SJSA1 (cell line): ENCODE results near the gene PTPRM. TPM values are rescaled to one million over a fixed set of nuclear protein-coding genes. Genes with fewer than 3 reads are reported as not detected.

Experiments
- DNase-seq, 2 experiments: peaks; one replicate each; pipeline ENCODE4 v3.0.0-alpha.2; 2015 to 2020; ENCODE audit warnings: low spot score in 2 of 2, low read depth in 1 of 2
- H3K27ac ChIP-seq: fragments of 250-450 bp; sonication (Bioruptor Pico); 2 replicates; pipeline ENCODE4 v1.5.1; 2020; ENCODE audit warnings: mild to moderate bottlenecking, moderate library complexity
- H3K27me3 ChIP-seq: fragments of 250-450 bp; sonication (Bioruptor Pico); replicated peaks from 2 replicates; pipeline ENCODE4 v1.5.1; 2020; ENCODE audit warnings: mild to moderate bottlenecking, moderate library complexity
- H3K36me3 ChIP-seq: fragments of 250-450 bp; sonication (Bioruptor Pico); 2 replicates; pipeline ENCODE4 v1.5.1; 2020; ENCODE audit warnings: mild to moderate bottlenecking
- H3K4me1 ChIP-seq: fragments of 250-450 bp; sonication (Bioruptor Pico); replicated peaks from 2 replicates; pipeline ENCODE4 v1.6.1; 2021; ENCODE audit warnings: mild to moderate bottlenecking
- H3K4me3 ChIP-seq: fragments of 250-450 bp; sonication (Bioruptor Pico); 2 replicates; pipeline ENCODE4 v1.5.1; 2020; ENCODE audit warnings: mild to moderate bottlenecking
- H3K9me3 ChIP-seq: fragments of 250-450 bp; sonication (Bioruptor Pico); replicated peaks from 2 replicates; pipeline ENCODE4 v1.5.1; 2020; ENCODE audit warnings: mild to moderate bottlenecking
- total RNA-seq: library from RNA; depleted of rRNA; stranded (reverse); fragments of >200 nt; shearing (Covaris generic); gene quantifications from 2 replicates; pipeline ENCODE4 v1.2.3, GENCODE V29; 2014

PTPRM gene
- total RNA-seq, 1 experiment from 2014 or later = 68.3 TPM

DNA sequence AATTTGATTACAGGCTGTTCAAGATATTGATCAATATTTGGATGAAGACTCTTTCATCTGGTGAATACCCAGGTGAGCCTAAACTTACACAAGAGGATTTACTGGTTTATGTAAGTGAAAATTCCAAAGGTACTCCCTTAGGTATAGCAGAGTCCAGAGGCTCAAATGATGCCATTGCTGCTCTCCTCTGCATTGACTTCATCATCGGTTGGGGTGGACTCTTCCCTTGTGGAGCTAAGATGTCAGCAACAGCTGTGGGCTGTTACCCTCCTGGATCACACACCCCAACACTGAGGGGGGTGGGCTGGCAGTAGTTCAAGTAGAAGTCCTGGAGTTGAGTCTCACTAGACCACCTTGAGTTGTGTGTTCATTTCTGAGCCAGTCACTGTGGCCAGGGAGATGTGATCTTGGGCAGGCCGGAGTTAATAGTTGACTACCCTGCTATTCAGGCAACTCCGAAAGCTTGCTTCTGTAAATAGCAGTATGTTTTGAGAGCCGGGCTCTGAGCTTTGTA is 236.9 kb downstream of the PTPRM start:
- no peak overlapping the region for H3K27ac ChIP-seq
- no peaks in the 10 kb centered on the region for H3K27me3 ChIP-seq
- H3K4me1 ChIP-seq = peaks cover 4% of the 10 kb centered on the region; the same call in 1 of the 2 replicates
- no peak for DNase-seq
- no peak overlapping the region for H3K4me3 ChIP-seq
- no peaks in the 10 kb centered on the region for H3K36me3 ChIP-seq
- no peaks in the 10 kb centered on the region for H3K9me3 ChIP-seq

DNA sequence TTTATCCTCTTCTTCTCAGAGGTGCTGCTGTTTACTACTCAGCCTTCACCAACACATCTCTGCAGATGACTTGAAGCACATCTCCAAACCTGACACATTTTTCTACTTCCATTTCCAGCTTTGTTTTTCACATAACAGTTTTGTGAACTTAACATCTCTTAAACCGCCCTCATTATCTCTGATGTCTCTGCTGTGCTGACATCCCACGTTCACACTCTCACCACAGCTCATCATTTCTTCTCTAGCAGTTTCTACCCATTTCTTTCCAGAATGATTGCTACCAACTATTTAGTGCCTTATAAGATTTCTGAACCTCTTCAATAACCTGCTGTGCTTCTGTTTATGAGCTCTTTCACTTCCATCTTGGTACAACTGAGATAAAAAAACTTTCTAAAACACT is 238.0 kb downstream of the PTPRM start:
- no peaks in the 10 kb centered on the region for H3K36me3 ChIP-seq
- no peak overlapping the region for H3K27ac ChIP-seq
- DNase-seq = no peak
- no peaks in the 10 kb centered on the region for H3K27me3 ChIP-seq
- no peak overlapping the region for H3K4me3 ChIP-seq
- peaks cover 4% of the 10 kb centered on the region; the same call in 1 of the 2 replicates for H3K4me1 ChIP-seq
- no peaks in the 10 kb centered on the region for H3K9me3 ChIP-seq

DNA sequence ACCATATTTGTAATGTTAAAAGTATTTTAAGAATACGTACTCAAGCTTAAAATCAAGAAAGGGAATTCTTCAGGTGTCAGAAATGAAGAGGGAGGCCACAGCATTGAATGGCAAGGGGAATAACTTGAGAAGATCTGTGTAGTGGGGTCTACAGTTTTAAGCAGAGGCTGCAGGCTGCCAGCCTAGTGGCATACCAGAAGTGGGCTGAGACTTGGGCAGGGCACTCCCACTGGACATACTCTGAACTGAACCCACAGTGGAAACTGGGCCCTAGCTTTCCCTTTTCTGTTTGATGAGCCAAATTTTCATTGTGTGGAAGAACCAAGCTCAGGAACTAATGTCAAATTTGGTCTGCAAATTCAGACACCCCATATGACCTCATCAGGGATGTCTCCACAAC is 238.8 kb downstream of the PTPRM start:
- Histone ChIP-seq H3K4me1 (peaks cover 4% of the 10 kb centered on the region; the same call in 1 of the 2 replicates), H3K27ac (no peak overlapping the region), H3K9me3 (no peaks in the 10 kb centered on the region), H3K36me3 (no peaks in the 10 kb centered on the region), H3K27me3 (no peaks in the 10 kb centered on the region), H3K4me3 (no peak overlapping the region)
- DNase-seq = no peak

DNA sequence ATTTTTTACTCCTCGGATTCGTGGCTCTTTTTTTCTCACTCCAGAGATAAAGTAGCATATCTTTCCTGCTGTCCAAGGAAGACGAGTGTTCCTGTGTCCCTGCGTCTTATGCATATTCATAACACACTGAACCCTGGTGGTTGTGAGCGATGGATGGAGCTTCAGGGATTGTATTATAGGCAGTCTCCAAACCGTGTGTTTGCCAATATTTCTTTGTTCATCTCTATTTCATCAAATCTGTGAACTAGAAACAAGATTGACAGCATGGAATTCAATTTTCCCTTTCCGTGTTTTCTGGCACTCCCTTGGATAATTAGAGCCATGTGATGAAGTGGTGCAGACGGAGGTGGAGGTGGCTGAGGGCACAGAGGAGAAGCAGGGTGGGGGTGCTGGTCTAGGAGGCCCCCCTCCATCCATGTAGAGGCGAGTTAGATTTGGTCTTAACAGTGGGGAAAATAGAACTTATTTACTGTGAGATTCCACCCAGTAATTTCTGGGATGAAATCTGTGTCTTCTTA is 240.9 kb downstream of the PTPRM start:
- Histone ChIP-seq H3K9me3 (0 out of 2 replicates have a peak, but pooled peaks cover 1% of the 10 kb centered on the region), H3K36me3 (no peaks in the 10 kb centered on the region), H3K4me1 (peaks cover 19% of the 10 kb centered on the region), H3K4me3 (no peak overlapping the region), H3K27me3 (no peaks in the 10 kb centered on the region), H3K27ac (no peak overlapping the region)
- no peak for DNase-seq

DNA sequence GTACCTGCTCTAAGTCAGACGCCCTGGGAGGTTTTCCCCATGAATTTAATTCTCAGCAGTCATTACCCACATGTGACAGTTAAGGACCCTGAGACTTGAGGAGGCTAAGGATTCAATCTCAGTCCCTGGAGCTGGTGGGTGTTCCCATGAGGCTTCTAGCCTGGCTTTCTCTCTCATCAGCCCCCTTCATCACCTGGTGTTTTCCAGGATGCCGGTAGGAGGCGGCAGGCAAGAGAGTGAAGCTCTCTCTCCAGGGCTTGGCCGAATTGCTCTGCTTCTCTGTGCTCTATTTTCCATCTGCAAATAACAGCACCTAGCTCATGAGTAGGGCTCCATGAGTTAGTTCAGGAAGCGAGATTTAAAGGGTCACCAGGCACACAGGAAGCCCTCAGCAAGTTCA is 241.9 kb downstream of the PTPRM start:
- Histone ChIP-seq H3K27ac (no peak overlapping the region), H3K27me3 (no peaks in the 10 kb centered on the region), H3K4me1 (peaks cover 21% of the 10 kb centered on the region), H3K4me3 (no peak overlapping the region), H3K36me3 (no peaks in the 10 kb centered on the region), H3K9me3 (0 out of 2 replicates have a peak, but pooled peaks cover 3% of the 10 kb centered on the region)
- no peak for DNase-seq

DNA sequence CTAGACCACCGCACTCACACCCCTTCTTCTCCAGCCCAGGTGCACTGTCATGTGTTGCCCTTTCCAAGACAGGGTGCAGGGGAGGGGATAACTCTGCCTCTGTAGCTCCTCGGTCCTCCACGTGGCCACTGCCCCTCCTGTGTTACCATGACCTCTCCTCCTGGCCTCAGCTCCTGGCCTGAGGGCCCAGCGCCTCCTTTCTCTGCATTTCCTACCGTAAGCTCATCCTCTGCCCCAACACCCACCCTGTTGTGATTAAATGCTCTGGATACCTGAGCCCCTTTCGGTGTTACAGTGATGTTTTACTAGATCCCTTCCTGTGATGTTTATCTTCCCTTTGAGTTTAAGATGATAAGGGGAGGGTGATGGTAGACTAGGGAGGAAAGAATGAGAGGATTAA is 242.3 kb downstream of the PTPRM start:
- no peak overlapping the region for H3K4me3 ChIP-seq
- no peaks in the 10 kb centered on the region for H3K27me3 ChIP-seq
- no peaks in the 10 kb centered on the region for H3K36me3 ChIP-seq
- peaks cover 6% of the 10 kb centered on the region for H3K9me3 ChIP-seq
- H3K27ac ChIP-seq = no peak overlapping the region
- DNase-seq = no peak
- peaks cover 21% of the 10 kb centered on the region for H3K4me1 ChIP-seq

DNA sequence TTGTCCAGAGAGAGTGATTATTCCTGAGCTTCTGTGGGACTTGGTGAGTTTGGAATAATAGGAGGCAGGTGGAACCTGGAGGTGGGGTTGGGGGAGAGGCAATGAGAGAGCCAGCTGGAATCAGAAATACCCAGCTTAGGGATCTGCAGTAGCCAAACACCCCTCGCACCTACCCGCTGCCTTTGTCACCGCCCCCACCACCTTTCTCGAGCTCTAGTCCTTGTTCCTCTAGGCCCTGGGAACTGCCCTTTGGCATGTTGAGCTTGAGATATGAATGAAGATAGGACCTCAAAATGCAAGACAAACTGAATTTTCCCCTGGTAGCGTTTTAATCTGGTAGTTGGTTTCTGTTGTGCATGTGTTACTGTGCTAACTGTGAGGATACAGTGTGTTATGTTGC is 242.9 kb downstream of the PTPRM start:
- peaks cover 21% of the 10 kb centered on the region for H3K4me1 ChIP-seq
- no peak overlapping the region for H3K4me3 ChIP-seq
- peaks cover 11% of the 10 kb centered on the region for H3K9me3 ChIP-seq
- no peaks in the 10 kb centered on the region for H3K27me3 ChIP-seq
- no peak overlapping the region for H3K27ac ChIP-seq
- no peaks in the 10 kb centered on the region for H3K36me3 ChIP-seq
- DNase-seq = no peak

DNA sequence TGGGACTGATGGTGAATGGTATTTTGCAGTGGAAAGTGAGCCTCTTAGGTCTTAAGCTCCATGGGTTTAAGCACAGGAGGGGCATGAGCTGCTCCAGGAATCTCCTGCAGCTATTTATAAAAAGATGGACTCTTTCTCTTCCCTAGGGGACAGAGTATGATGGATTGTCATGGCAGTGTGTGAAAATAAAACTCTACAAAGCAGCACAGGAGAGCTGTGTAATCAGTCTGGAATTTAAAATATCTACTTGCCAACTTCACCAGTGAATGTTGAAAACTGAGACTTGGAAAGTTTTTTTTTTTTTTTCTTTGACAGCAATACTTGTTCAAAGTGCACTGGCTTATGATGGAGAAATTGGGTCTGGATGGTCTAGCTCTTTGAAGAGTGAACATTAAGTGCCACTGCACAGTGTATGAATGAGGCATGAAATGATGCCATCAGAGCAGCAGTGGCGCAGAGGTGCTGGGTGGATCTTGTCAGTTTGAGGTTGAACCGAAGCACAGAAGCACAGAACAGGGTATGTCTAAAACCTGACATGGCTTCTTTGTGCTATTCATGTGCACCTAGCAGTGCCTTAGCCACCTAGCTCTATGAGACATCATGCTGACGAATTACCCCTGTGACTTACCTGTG is 245.4 kb downstream of the PTPRM start:
- no peaks in the 10 kb centered on the region for H3K36me3 ChIP-seq
- H3K9me3 ChIP-seq = peaks cover 20% of the 10 kb centered on the region
- peak overlapping the region; percentile 54 for H3K27ac ChIP-seq
- DNase-seq = peak in 1 of 2 experiments; percentile 73
- peaks cover 21% of the 10 kb centered on the region for H3K4me1 ChIP-seq
- no peaks in the 10 kb centered on the region for H3K27me3 ChIP-seq
- no peak overlapping the region for H3K4me3 ChIP-seq

DNA sequence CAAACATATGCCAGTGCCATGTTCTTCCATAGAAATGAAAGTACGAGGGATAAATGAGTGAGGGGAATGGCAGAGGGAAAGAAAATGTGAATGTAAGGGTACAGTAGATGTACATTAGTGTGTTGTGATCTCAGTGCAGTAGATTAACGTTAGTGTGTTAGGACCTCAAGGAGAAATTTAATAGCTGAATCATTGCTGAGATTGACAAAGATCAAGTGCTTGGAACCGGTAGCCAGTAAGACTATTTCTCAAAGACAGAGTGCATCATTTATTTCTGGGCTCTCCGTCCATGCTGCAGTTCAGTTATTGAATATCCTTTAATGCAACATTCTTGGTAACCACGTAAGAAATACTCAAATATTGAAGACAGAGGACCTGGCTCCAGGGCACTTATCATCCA is 246.0 kb downstream of the PTPRM start:
- H3K27me3 ChIP-seq = no peaks in the 10 kb centered on the region
- H3K4me3 ChIP-seq = no peak overlapping the region
- no peak for DNase-seq
- peaks cover 20% of the 10 kb centered on the region for H3K9me3 ChIP-seq
- H3K27ac ChIP-seq = no peak overlapping the region
- H3K36me3 ChIP-seq = no peaks in the 10 kb centered on the region
- peaks cover 20% of the 10 kb centered on the region for H3K4me1 ChIP-seq

DNA sequence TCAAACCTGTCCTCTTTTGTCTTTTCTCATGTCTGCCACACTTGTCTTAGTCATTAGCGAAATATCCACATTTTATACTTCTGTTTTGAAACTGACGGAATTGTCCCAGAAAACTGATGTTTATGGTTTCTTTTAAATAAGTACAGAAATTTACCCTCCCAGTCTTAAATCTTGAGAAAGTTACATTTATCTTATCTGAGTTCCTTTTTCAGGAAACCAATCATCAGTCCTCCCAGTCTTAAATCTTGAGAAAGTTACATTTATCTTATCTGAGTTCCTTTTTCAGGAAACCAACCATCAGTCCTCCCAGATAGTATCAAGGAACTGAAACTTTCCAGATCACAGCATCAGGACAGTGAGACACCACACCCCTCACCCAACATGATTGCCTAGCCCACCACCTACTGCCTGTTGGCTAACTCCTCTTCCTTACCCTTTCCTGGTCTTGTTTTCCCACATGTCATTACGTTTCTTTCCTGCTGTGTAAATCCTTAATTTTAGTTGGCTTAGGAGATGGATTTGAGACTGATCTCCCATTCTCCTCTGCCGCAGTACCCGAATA is 247.7 kb downstream of the PTPRM start:
- Histone ChIP-seq H3K9me3 (peaks cover 20% of the 10 kb centered on the region), H3K27me3 (no peaks in the 10 kb centered on the region), H3K4me1 (peaks cover 17% of the 10 kb centered on the region), H3K27ac (no peak overlapping the region), H3K36me3 (no peaks in the 10 kb centered on the region), H3K4me3 (no peak overlapping the region)
- DNase-seq = no peak

DNA sequence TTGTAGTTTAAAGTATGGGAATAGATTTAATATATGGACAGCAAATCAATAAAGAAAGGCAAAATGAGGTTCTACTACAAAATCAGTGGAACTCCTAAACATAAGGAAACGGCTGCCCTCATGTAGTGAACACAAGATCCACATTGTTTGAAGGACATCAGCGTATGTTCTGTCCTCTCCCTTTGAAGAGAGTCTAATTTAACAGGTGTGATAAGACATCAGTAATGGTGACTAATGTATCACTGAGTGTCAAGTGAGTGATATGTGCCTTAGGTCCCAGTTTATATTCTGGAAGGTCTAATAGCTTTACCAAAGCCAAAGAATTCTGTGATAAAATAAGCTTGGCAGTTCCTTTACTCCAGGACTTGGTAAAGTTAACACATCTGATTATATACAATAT is 248.7 kb downstream of the PTPRM start:
- Histone ChIP-seq H3K36me3 (no peaks in the 10 kb centered on the region), H3K27me3 (no peaks in the 10 kb centered on the region), H3K4me3 (no peak overlapping the region), H3K27ac (no peak overlapping the region), H3K4me1 (peaks cover 17% of the 10 kb centered on the region), H3K9me3 (peaks cover 20% of the 10 kb centered on the region)
- DNase-seq = no peak

DNA sequence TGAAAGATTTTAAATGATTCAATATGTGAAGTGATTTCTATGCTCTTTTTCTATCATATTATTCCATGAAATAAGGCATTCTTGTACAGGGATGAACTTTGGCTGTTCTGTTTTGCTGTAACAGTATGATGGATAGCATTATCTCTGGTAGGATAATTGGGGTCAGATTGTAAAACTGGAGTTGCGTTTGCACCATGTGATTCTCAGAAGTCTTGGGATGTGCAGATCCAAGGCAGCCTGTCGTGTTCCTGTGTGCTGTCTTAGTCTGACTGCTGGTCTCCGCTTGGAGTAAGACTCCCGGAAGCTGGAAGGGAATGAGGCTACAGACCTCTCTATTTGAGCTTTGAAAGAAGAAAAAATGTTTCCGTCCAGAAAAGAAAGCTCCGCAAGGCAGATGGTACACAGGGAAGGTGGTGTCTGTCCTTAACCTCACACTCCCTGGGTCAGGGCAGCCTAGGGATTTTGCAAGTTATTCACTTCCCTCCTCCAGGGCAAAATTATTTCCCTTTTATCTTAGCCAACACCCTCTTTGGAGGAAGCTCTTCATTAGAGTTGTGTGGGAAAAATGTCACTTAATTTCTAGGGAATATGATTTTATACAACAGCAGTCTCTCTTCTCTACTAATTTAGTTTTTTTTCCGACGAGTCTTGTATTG is 250.6 kb downstream of the PTPRM start:
- peaks cover 14% of the 10 kb centered on the region for H3K4me1 ChIP-seq
- no peaks in the 10 kb centered on the region for H3K36me3 ChIP-seq
- H3K4me3 ChIP-seq = no peak overlapping the region
- H3K27ac ChIP-seq = no peak overlapping the region
- DNase-seq = no peak
- H3K27me3 ChIP-seq = no peaks in the 10 kb centered on the region
- H3K9me3 ChIP-seq = peaks cover 20% of the 10 kb centered on the region

DNA sequence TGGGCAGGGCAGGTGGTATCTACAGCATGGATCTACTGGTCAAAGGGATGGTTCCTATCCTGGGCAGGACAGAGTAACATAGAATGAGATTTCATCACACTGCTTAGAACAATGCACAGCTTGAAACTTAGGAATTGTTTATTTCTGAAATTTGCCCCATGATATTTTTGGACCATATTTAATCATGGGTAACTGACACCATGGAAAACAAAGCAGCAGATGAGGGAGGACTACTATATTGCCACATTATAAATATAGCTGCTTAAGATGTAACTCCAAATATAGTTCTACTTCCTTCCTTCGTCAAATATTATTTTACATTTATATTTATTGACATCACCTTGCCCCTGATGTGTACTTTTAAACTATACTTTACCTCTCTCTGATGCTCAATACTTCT is 254.7 kb downstream of the PTPRM start:
- Histone ChIP-seq H3K9me3 (no peaks in the 10 kb centered on the region), H3K27ac (no peak overlapping the region), H3K4me3 (no peak overlapping the region), H3K27me3 (no peaks in the 10 kb centered on the region), H3K36me3 (no peaks in the 10 kb centered on the region), H3K4me1 (peaks cover 9% of the 10 kb centered on the region; the same call in 1 of the 2 replicates)
- DNase-seq = no peak
